Neural cell (in vitro differentiated cells): ENCODE results near the gene ADAM23. TPM values are rescaled to one million over a fixed set of nuclear protein-coding genes. Genes with fewer than 3 reads are reported as not detected.

ENCODE experiments used
- H2AFZ ChIP-seq: fragments of 200-600, 300-800 bp; sonication (generic), shearing (Covaris generic); 2 replicates; pipeline ENCODE4 v1.6.0; 2014; ENCODE audit warnings: low read depth, mild to moderate bottlenecking, antibody characterized with exemption, low read length, moderate library complexity
- H3F3A ChIP-seq: fragments of 200-600 bp; shearing (Covaris generic); 2 replicates; pipeline ENCODE4 v1.6.1; 2016; ENCODE audit warnings: mild to moderate bottlenecking, moderate library complexity, mixed read lengths, antibody characterized with exemption, low read length; ENCODE audit not compliant: insufficient read depth, poor library complexity, severe bottlenecking
- H3K27ac ChIP-seq: fragments of 200-600, 300-800 bp; sonication (generic), shearing (Covaris generic); 2 replicates; pipeline ENCODE4 v1.5.1; 2014; ENCODE audit warnings: mild to moderate bottlenecking, low read length, moderate library complexity
- H3K27me3 ChIP-seq: fragments of 300-800, 200-600 bp; sonication (generic), shearing (Covaris generic); 2 replicates; pipeline ENCODE4 v1.6.0; 2014; ENCODE audit warnings: mild to moderate bottlenecking, low read depth, low read length, moderate library complexity; ENCODE audit not compliant: insufficient read depth
- H3K36me3 ChIP-seq: fragments of 300-800, 200-600 bp; sonication (generic), shearing (Covaris generic); 2 replicates; pipeline ENCODE4 v1.5.1; 2014; ENCODE audit warnings: mild to moderate bottlenecking, antibody characterized with exemption, low read length, moderate library complexity; ENCODE audit not compliant: insufficient read depth
- H3K4me2 ChIP-seq: fragments of 300-800, 200-600 bp; sonication (generic), shearing (Covaris generic); 2 replicates; pipeline ENCODE4 v1.6.0; 2014; ENCODE audit warnings: mild to moderate bottlenecking, low read length
- H3K4me3 ChIP-seq: fragments of 300-800, 200-600 bp; sonication (generic), shearing (Covaris generic); 2 replicates; pipeline ENCODE4 v1.5.1; 2014; ENCODE audit warnings: mild to moderate bottlenecking, low read length, moderate library complexity
- H3K79me2 ChIP-seq: fragments of 200-600 bp; shearing (Covaris generic); replicated peaks from 2 replicates; pipeline ENCODE4 v1.6.0; 2014; ENCODE audit warnings: mild to moderate bottlenecking, low read length, moderate library complexity; ENCODE audit not compliant: insufficient read depth
- H3K9ac ChIP-seq: fragments of 300-800, 200-600 bp; sonication (generic), shearing (Covaris generic); 2 replicates; pipeline ENCODE4 v1.6.1; 2016; ENCODE audit warnings: mild to moderate bottlenecking, low read length, mixed read lengths
- H3K9me2 ChIP-seq: fragments of 200-600 bp; shearing (Covaris generic); 2 replicates; pipeline ENCODE4 v1.6.1; 2016; ENCODE audit warnings: mild to moderate bottlenecking, low read length, mixed read lengths; ENCODE audit not compliant: insufficient read depth
- H3K9me3 ChIP-seq: fragments of 200-600, 300-800 bp; sonication (generic), shearing (Covaris generic); 2 replicates; pipeline ENCODE4 v1.6.1; 2016; ENCODE audit warnings: mild to moderate bottlenecking, mixed run types, low read length, moderate library complexity, mixed read lengths
- H4K20me1 ChIP-seq: fragments of 200-600 bp; shearing (Covaris generic); 2 replicates; pipeline ENCODE4 v1.6.1; 2016; ENCODE audit warnings: mild to moderate bottlenecking, mixed run types; ENCODE audit not compliant: insufficient read depth
- EP300 ChIP-seq: fragments of 450-650 bp; conservative IDR thresholded peaks from 2 replicates; pipeline ENCODE4 v1.6.1; 2014; ENCODE audit warnings: antibody characterized with exemption, mild to moderate bottlenecking, moderate library complexity; ENCODE audit not compliant: poor library complexity, severe bottlenecking
- EZH2 ChIP-seq: fragments of 200-600, 300-800 bp; shearing (Covaris generic), sonication (generic); IDR thresholded peaks from 2 replicates; pipeline ENCODE4 v1.6.1; 2014; ENCODE audit warnings: antibody characterized with exemption, low read length, borderline replicate concordance, mild to moderate bottlenecking; ENCODE audit not compliant: insufficient read depth, poor library complexity, severe bottlenecking
- MXI1 ChIP-seq: fragments of 450-650 bp; conservative IDR thresholded peaks from 2 replicates; pipeline ENCODE4 v1.6.1; 2014; ENCODE audit warnings: antibody characterized with exemption, mild to moderate bottlenecking; ENCODE audit not compliant: poor library complexity, severe bottlenecking
- POLR2AphosphoS5 ChIP-seq: IDR thresholded peaks from 2 replicates; pipeline ENCODE4 v1.6.1; 2012
- RAD21 ChIP-seq: fragments of 450-650 bp; conservative IDR thresholded peaks from 2 replicates; pipeline ENCODE4 v1.6.1; 2014; ENCODE audit warnings: antibody characterized with exemption, mild to moderate bottlenecking, moderate library complexity
- REST ChIP-seq: IDR thresholded peaks from 2 replicates; pipeline ENCODE4 v1.6.1; 2012; ENCODE audit warnings: borderline replicate concordance
- SMC3 ChIP-seq: fragments of 450-650 bp; conservative IDR thresholded peaks from 2 replicates; pipeline ENCODE4 v1.6.1; 2014; ENCODE audit warnings: antibody characterized with exemption, mild to moderate bottlenecking, moderate library complexity; ENCODE audit not compliant: poor library complexity
- TAF1 ChIP-seq: IDR thresholded peaks from 2 replicates; pipeline ENCODE4 v1.6.1; 2012; ENCODE audit warnings: low read depth
- polyA plus RNA-seq: library from polyadenylated mRNA; depleted of rRNA; stranded (reverse); fragments of >200 nt; gene quantifications from 2 replicates; pipeline ENCODE4 v1.2.3, GENCODE V29; 2014
- TF ChIP-seq, protein P1 (sequence below): fragments of 450-650 bp; IDR thresholded peaks from 2 replicates; pipeline ENCODE4 v1.5.1; 2014; ENCODE audit warnings: antibody characterized with exemption, mild to moderate bottlenecking, moderate library complexity; ENCODE audit not compliant: poor library complexity, severe bottlenecking

ADAM23 gene
- polyA plus RNA-seq, 1 donor from 2014 or later = 75.2 TPM

GRCh38 chr2:206456078-206456754 is 12.9 kb downstream of the ADAM23 start:
- TF ChIP-seq REST (no peak), SMC3 (no peak), TAF1 (no peak), EP300 (no peak), MXI1 (no peak), EZH2 (no peak), POLR2AphosphoS5 (no peak)
- TF ChIP-seq, protein P1, sequence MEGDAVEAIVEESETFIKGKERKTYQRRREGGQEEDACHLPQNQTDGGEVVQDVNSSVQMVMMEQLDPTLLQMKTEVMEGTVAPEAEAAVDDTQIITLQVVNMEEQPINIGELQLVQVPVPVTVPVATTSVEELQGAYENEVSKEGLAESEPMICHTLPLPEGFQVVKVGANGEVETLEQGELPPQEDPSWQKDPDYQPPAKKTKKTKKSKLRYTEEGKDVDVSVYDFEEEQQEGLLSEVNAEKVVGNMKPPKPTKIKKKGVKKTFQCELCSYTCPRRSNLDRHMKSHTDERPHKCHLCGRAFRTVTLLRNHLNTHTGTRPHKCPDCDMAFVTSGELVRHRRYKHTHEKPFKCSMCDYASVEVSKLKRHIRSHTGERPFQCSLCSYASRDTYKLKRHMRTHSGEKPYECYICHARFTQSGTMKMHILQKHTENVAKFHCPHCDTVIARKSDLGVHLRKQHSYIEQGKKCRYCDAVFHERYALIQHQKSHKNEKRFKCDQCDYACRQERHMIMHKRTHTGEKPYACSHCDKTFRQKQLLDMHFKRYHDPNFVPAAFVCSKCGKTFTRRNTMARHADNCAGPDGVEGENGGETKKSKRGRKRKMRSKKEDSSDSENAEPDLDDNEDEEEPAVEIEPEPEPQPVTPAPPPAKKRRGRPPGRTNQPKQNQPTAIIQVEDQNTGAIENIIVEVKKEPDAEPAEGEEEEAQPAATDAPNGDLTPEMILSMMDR = no peak
- peaks cover 6% of the 10 kb centered on the region for H3F3A ChIP-seq
- H3K9ac ChIP-seq = no peak overlapping the region
- peaks cover 12% of the 10 kb centered on the region for H3K36me3 ChIP-seq
- H4K20me1 ChIP-seq = no peaks in the 10 kb centered on the region
- H3K9me2 ChIP-seq = no peaks in the 10 kb centered on the region
- H3K79me2 ChIP-seq = no peaks in the 10 kb centered on the region
- no peak overlapping the region for H3K27ac ChIP-seq
- no peaks in the 10 kb centered on the region for H3K27me3 ChIP-seq
- no peaks in the 10 kb centered on the region for H3K9me3 ChIP-seq
- H2AFZ ChIP-seq = no peak overlapping the region
- no peak overlapping the region for H3K4me3 ChIP-seq
- no peak overlapping the region for H3K4me2 ChIP-seq

- no peaks in the 10 kb centered on the region for H3K79me2 ChIP-seq
- H3K27me3 ChIP-seq = no peaks in the 10 kb centered on the region
- no peak overlapping the region for H3K9ac ChIP-seq
- no peaks in the 10 kb centered on the region for H3K9me3 ChIP-seq
- H2AFZ ChIP-seq = no peak overlapping the region
- H3K9me2 ChIP-seq = no peaks in the 10 kb centered on the region
- H3K36me3 ChIP-seq = peaks cover 12% of the 10 kb centered on the region
- H3K4me3 ChIP-seq = no peak overlapping the region
- no peak overlapping the region for H3K4me2 ChIP-seq
- no peak overlapping the region for H3K27ac ChIP-seq
- H3F3A ChIP-seq = peaks cover 6% of the 10 kb centered on the region
- TF ChIP-seq RAD21 = no peak
- H4K20me1 ChIP-seq = no peaks in the 10 kb centered on the region
Measured at GRCh38 chr2:206457188-206457634, 13.9 kb downstream of the ADAM23 start.
